Omental fat pad (tissue), 4 donors: Measurements from ENCODE around the gene LTA. TPM values are rescaled to one million over a fixed set of nuclear protein-coding genes. Genes with fewer than 3 reads are reported as not detected.

Source experiments
- ATAC-seq: fragments of 150-250 bp; one replicate; pipeline ENCODE4 v1.9.1; 2016; ENCODE audit warnings: mild to moderate bottlenecking, moderate library complexity; ENCODE audit not compliant: low FRiP score
- DNase-seq: peaks from one replicate; pipeline ENCODE4 v3.0.0-alpha.2; 2019; ENCODE audit warnings: low spot score
- total RNA-seq, 4 donors: library from RNA; depleted of rRNA; stranded (reverse); fragments of >200 nt; gene quantifications; one replicate each; pipeline ENCODE4 v1.1.0, GENCODE V29; 2016
- TF ChIP-seq, protein P1 (sequence below), 3 donors: fragments of 450-650 bp; IDR thresholded peaks; one replicate each; pipeline ENCODE4 v1.5.1; 2016 to 2017; ENCODE audit warnings: antibody characterized with exemption in 3 of 3, mild to moderate bottlenecking in 3 of 3, moderate library complexity in 2 of 3

LTA gene
- total RNA-seq, 4 donors from 2014 or later: not detected

DNA sequence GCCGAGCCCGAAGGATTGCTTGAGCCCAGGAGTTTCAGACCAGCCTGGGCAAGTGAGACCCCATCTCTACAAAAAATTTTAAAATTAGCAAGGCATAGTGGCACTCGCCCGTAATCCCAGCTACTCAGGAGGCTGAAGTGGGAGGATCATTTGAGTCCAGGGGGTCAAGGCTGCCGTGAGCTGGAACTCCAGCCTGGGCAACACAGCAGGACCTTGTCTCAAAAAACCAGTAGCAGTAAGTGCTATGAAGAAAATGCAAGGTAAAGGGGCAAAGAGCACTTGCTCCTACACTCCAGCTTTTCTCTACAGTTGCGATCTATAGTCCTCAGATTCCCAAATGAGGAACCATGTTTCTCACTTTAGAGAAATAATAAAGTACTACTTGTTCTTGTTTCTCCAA is 28.4 kb upstream of the LTA start:
- TF ChIP-seq, protein P1, sequence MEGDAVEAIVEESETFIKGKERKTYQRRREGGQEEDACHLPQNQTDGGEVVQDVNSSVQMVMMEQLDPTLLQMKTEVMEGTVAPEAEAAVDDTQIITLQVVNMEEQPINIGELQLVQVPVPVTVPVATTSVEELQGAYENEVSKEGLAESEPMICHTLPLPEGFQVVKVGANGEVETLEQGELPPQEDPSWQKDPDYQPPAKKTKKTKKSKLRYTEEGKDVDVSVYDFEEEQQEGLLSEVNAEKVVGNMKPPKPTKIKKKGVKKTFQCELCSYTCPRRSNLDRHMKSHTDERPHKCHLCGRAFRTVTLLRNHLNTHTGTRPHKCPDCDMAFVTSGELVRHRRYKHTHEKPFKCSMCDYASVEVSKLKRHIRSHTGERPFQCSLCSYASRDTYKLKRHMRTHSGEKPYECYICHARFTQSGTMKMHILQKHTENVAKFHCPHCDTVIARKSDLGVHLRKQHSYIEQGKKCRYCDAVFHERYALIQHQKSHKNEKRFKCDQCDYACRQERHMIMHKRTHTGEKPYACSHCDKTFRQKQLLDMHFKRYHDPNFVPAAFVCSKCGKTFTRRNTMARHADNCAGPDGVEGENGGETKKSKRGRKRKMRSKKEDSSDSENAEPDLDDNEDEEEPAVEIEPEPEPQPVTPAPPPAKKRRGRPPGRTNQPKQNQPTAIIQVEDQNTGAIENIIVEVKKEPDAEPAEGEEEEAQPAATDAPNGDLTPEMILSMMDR (IDR thresholded peaks at IDR 0.05): no peak
- ATAC-seq (no peak), DNase-seq (no peak)

DNA sequence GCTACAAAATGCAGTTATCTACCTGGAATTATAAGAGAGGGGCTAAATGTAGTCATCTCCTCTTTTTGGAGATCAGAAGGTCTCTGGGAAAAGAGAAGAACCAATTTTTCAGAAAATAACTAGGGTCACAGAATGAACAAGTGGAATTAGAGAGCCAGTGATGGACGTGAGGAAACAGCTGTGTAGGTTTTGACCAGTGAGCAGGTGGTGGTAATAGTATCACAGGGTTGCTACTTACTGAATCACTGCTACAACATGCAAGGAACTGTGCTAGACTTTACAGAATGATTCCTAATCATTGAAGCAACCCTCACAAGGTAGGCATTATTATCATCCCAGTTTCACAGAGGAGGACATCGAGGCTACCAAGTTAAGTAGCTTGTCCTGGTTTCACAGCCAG is 27.4 kb upstream of the LTA start:
- no peak for DNase-seq
- ATAC-seq: no peak
- TF ChIP-seq, protein P1 (IDR thresholded peaks at IDR 0.05): no peak

DNA sequence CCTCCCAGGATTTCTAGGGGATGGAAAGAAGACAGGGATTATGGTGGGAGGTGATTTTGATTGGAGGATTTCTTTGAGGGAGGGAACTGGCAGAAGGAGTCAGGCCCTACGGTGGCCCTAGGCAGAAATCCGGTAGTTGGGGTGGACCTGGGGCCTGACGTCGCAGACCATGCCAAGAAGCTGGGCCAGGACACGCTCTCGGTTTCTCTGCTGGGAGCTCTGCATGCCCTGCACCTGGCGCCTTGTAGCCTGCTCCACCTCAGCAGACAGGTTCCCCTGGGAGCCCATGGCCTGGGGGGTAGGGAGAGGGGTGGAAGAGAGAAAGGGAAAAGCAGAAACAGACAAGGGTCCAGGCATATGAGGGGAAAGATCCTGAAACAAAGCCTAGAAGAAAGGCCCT is 26.8 kb upstream of the LTA start:
- DNase-seq: no peak
- ATAC-seq: no peak
- TF ChIP-seq, protein P1 (IDR thresholded peaks at IDR 0.05): no peak

DNA sequence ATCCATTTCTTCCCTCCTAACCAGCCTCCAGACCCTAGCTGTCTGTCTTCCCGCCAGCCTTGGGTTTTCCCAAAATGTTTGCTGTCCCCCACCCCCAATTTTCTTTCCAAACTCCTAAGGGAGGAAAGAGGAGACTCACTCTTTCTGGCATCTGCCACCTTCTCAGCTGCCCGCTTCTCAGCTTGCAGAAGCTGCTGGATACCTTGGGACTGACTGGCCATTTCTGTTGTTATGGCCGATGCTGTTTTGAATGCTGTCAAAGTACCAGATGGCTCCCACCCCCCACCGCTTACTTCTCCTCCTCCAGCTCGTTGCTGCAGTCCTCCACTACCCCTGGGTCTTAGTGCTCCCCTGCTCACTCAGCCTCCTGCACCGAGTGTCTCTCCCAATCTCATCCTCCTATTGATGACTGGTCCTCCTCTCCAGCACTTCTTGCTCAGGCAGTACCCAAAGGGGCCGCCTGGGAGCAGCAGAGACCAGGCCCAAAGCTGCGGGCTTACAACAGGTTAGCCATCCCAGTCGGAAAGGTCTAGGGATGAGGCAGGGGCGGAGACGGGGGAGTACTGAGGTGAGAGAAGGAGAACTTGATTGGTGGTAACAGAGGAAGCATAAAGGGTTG is 25.6 kb upstream of the LTA start, which contains the start of gene ATP6V1G2:
Gene ATP6V1G2 (minus strand): TSS at position 270 of the 619 bp plus-strand sequence. CDS start 49 bp downstream, at position 221.
- ATAC-seq (peak; percentile 82), DNase-seq (peak; percentile 88)
- TF ChIP-seq, protein P1 (IDR thresholded peaks at IDR 0.05): peak in 2 of 3 donors; percentile 73 to 92

DNA sequence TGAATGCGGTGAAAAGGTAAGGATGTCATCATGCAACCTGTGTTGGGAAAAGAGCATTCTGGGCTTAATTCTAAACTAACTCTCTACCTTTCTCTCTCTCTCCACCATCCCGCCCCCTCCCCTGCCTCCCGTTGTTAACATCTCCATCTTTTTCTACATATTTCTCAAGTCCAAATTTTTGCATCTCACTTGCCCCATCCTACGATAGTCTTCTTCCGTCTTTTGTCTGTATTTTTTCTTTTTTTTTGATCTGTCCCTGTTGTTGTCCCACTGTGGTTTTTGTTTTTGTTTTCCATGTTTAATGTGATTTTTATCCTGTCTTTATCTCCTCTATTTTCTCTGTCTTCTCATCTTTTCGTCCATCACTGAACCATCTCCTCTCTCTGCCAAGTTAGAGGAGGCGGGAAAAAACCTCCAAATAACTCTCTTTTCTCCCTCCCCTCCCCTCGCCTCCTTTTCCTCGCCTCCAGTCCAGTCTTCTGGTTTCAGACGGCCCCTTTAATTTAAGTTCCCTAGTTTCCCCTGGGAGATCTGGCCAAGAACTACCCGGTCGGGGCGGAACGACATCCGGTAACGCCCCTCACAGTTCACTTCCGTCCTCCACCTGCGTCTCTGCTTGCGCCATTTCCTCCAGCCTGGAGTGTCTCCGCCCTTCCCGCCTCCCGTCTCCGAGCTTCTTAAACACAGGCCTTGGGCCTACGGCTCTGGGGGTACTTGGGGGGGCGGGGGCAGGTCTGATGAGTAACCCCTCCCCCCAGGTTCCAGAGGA is 24.9 kb upstream of the LTA start, which contains the start of gene NFKBIL1:
Gene NFKBIL1 (plus strand): TSS at position 651 of the 769 bp plus-strand sequence. CDS start 87 bp downstream, at position 738.
- DNase-seq (peak; percentile 75), ATAC-seq (peak; percentile 89)
- TF ChIP-seq, protein P1 (IDR thresholded peaks at IDR 0.05): no peak

DNA sequence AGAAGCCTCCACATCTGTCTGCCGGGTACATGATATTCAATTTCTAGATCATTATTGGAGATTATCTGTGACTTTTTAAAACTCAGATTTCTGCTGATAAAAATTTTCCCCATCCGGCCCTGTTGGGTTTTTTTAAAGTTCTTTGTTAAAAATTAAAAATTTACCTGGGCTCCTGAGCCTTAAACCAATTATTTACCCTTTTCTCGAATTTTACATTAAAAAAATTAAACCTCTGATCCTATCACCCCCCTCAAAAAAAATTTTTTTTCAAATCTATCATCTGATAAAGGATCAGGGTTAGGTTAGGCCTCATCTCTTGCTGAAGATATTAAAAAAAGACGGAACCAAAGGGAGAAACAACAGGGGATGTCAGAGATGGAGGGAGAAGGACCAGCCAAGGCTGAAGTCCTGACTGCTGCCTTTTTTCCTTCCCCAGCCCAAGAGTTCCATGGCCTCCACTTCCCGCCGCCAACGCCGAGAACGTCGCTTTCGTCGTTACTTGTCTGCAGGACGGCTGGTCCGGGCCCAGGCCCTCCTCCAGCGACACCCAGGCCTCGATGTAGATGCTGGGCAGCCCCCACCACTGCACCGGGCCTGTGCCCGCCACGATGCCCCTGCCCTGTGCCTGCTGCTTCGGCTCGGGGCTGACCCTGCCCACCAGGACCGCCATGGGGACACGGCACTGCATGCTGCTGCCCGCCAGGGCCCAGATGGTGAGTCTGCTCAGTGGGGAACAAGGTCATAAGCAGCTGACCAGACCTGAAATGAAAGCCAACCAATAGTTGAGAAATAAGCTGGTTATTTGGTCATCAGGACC is 24.2 kb upstream of the LTA start:
- TF ChIP-seq, protein P1 (IDR thresholded peaks at IDR 0.05): no peak
- ATAC-seq (no peak), DNase-seq (no peak)
